ENCODE measurements around the gene AGAP2. TPM values are rescaled to one million over a fixed set of nuclear protein-coding genes. Genes with fewer than 3 reads are reported as not detected.

The AGAP2 gene
- total RNA-seq, 4 donors from 2014 or later, result 2.5 to 11.2 (median 3.6) TPM

GRCh38 chr12:57757771-57758170 lies 19.2 kb upstream of the AGAP2 start:
- peaks cover 0 to 18% (median 7%) of the 10 kb centered on the region in 4 donors for H3K27me3 ChIP-seq
- peaks cover 0 to 27% (median 16%) of the 10 kb centered on the region in 4 donors for H3K36me3 ChIP-seq
- WGBS, result 96% methylated on average over 4 of the region's 4 CpGs
- H3K4me1 ChIP-seq, result peaks cover 16 to 41% (median 28%) of the 10 kb centered on the region in 4 donors
- H3K27ac ChIP-seq (replicated peaks in 1 of 4), result no peak overlapping the region
- DNase-seq (ENCODE audit: extremely low spot score), result no peak
- no peak overlapping the region for H3K4me3 ChIP-seq
- intact Hi-C loops (cut with DNase I), result no loop called here
- no peak for TF ChIP-seq POLR2A (IDR thresholded peaks at IDR 0.05; ENCODE audit: low read depth)
- TF ChIP-seq CTCF (IDR thresholded peaks at IDR 0.05), result no peak
- no peak for TF ChIP-seq EP300 (IDR thresholded peaks at IDR 0.05)
- TF ChIP-seq POLR2AphosphoS5 (IDR thresholded peaks at IDR 0.05), result no peak
- no peaks in the 10 kb centered on the region for H3K9me3 ChIP-seq

DNA sequence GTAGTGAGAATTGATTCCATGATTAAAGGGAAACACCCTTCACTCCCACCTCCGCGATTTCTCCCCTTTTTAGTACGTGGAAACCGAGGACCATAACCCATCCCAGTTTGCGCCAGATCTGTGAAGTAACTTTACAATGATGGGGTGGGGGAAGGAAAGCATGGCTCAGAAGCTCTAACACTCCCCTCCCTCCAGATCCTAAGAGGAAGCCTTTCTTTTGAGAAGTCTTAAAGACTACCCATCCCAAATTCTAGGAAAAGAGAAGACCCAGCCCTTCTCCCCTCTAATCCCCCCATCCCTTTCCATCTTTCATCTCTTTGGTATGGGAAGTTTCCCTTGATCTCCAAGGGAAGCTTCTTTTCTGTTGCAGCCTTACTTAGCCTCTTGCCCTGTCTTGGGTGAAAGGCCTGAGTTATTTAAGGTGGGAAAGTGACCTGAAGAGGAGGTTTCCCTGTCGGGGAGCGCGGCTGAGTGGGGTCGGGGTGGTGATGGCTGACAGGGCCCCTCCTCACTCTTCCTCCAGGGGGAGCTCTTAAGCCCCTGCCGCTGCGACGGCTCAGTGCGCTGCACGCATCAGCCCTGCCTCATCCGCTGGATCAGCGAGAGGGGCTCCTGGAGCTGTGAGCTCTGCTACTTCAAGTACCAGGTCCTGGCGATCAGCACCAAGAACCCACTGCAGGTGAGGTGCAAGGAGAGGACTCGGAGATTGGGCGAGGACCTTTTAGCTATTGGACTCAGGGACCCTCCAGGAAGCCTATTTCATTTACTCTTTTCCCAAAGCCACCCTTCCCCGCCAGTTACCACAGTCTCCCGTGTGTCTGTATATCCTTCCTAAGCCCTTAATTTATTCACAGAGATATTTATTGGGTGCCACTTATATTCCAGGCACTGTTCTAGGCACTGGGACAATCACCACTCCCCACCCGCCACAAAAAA lies 18.1 kb upstream of the AGAP2 start:
- no peaks in the 10 kb centered on the region for H3K9me3 ChIP-seq
- peaks cover 0 to 27% (median 16%) of the 10 kb centered on the region in 4 donors for H3K36me3 ChIP-seq
- H3K4me3 ChIP-seq, result peak overlapping the region; percentile 74 to 91 (median 86)
- H3K27ac ChIP-seq (replicated peaks in 1 of 4), result peak overlapping the region in 2 of 4 donors; percentile 65 to 69
- H3K4me1 ChIP-seq, result peaks cover 16 to 48% (median 32%) of the 10 kb centered on the region in 4 donors
- intact Hi-C loops (cut with DNase I), result no loop called here
- WGBS, result 51% methylated on average over 22 of the region's 22 CpGs
- DNase-seq (ENCODE audit: extremely low spot score), result no peak
- TF ChIP-seq POLR2AphosphoS5 (IDR thresholded peaks at IDR 0.05), result no peak
- TF ChIP-seq POLR2A (IDR thresholded peaks at IDR 0.05; ENCODE audit: low read depth), result no peak
- TF ChIP-seq CTCF (IDR thresholded peaks at IDR 0.05), result peak; percentile 44 to 72 (median 49)
- TF ChIP-seq EP300 (IDR thresholded peaks at IDR 0.05), result no peak
- peaks cover 0 to 7% (median 3%) of the 10 kb centered on the region in 4 donors for H3K27me3 ChIP-seq

DNA sequence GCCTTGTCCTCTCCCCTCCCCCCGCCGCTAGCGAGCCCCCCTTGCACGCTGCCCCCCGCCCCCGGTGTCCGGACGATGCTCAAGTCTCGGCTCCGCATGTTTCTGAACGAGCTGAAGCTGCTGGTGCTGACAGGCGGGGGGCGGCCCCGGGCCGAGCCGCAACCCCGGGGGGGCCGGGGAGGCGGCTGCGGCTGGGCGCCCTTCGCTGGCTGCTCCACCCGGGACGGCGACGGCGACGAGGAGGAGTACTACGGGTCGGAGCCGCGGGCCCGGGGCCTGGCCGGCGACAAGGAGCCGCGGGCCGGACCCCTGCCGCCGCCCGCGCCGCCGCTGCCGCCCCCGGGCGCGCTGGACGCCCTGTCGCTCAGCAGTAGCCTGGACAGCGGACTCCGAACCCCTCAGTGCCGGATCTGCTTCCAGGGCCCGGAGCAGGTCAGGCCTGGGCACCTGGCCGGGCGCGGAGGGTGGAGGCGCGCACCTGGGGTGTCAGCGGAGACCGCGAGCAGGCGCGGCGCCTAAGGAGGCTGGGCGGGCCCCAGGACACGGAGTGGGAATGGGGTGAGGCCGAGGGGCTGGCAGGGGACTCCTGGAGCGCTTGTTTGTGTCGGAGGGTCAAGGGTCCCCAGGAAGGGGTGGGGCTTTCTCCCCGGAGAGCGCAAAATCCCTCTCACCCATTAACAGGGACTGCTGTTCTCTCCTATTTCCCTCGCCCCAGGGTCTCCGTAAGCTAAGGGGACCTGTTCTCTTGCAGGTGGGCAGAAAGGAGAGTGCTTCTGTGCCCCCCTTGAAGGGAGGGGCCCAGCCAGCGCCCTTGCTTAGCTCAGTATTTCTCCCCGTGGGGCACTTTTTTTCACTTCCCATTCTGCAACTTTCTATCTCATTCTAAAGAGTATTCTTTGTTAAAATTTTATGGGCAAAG lies 17.2 kb upstream of the AGAP2 start:
- peak overlapping the region; percentile 65 to 74 (median 72) for H3K27ac ChIP-seq (replicated peaks in 1 of 4)
- intact Hi-C loops (cut with DNase I), result no loop called here
- no peak for DNase-seq (ENCODE audit: extremely low spot score)

GRCh38 chr12:57755194-57755453 lies 16.6 kb upstream of the AGAP2 start:
- peaks cover 5 to 27% (median 23%) of the 10 kb centered on the region in 4 donors for H3K36me3 ChIP-seq
- H3K4me1 ChIP-seq, result peaks cover 26 to 64% (median 44%) of the 10 kb centered on the region in 4 donors
- TF ChIP-seq EP300 (IDR thresholded peaks at IDR 0.05) (no peak), CTCF (IDR thresholded peaks at IDR 0.05) (no peak), POLR2AphosphoS5 (IDR thresholded peaks at IDR 0.05) (no peak), POLR2A (IDR thresholded peaks at IDR 0.05; ENCODE audit: low read depth) (no peak)
- peak overlapping the region; percentile 65 to 74 (median 72) for H3K27ac ChIP-seq (replicated peaks in 1 of 4)
- no peak for DNase-seq (ENCODE audit: extremely low spot score)
- no peaks in the 10 kb centered on the region for H3K9me3 ChIP-seq
- no CpG with 5 or more reads among the region's 34 CpGs for WGBS
- H3K27me3 ChIP-seq, result no peaks in the 10 kb centered on the region
- intact Hi-C loops (cut with DNase I), result no loop called here
- peak overlapping the region; percentile 74 to 91 (median 86) for H3K4me3 ChIP-seq

More for the DNA sequence above, 17.2 kb upstream of the AGAP2 start:
- WGBS, result 13% methylated on average over 6 of the region's 76 CpGs
- no peak for TF ChIP-seq POLR2A (IDR thresholded peaks at IDR 0.05; ENCODE audit: low read depth)
- TF ChIP-seq CTCF (IDR thresholded peaks at IDR 0.05), result no peak
- TF ChIP-seq EP300 (IDR thresholded peaks at IDR 0.05), result no peak
- no peak for TF ChIP-seq POLR2AphosphoS5 (IDR thresholded peaks at IDR 0.05)
- Histone ChIP-seq H3K9me3 (no peaks in the 10 kb centered on the region), H3K27me3 (no peaks in the 10 kb centered on the region), H3K4me1 (peaks cover 25 to 58% (median 41%) of the 10 kb centered on the region in 4 donors), H3K36me3 (peaks cover 0 to 21% (median 18%) of the 10 kb centered on the region in 4 donors), H3K4me3 (peak overlapping the region; percentile 74 to 91 (median 86))

Measured in esophagus muscularis mucosa (tissue), 4 donors.